HCT116 (cell line): ENCODE measurements around the gene FAM83E.

Source experiments
- ATF3 ChIP-seq: IDR thresholded peaks from 2 replicates; pipeline ENCODE4 v1.6.1; 2012
- CEBPB ChIP-seq: IDR thresholded peaks from 2 replicates; pipeline ENCODE4 v1.6.1; 2012; ENCODE audit warnings: low read depth
- MAX ChIP-seq: IDR thresholded peaks from 2 replicates; pipeline ENCODE4 v1.6.1; 2012
- POLR2A ChIP-seq: IDR thresholded peaks from 2 replicates; pipeline ENCODE4 v1.7.0; 2011; ENCODE audit warnings: borderline replicate concordance; ENCODE audit not compliant: insufficient read depth, insufficient read length; ENCODE audit errors: extremely low read depth
- ZNF274 ChIP-seq: fragments of 200-500 bp; sonication (Bioruptor generic); IDR thresholded peaks from 2 replicates; pipeline ENCODE4 v1.6.1; 2014; ENCODE audit warnings: mild to moderate bottlenecking, low read depth, low read length, inconsistent platforms
- TF ChIP-seq, protein P1 (sequence below), 3 experiments: fragments of 200-600 bp in 1 of 3; sonication (generic) in 1 of 3; IDR thresholded peaks in 2 of 3; conservative IDR thresholded peaks in 1 of 3; 2 replicates each; pipeline ENCODE4 v1.5.1; 2012 to 2017; ENCODE audit warnings: low read depth in 2 of 3, low read length in 2 of 3, antibody characterized with exemption in 1 of 3, borderline replicate concordance in 1 of 3, control low read depth in 1 of 3, mild to moderate bottlenecking in 1 of 3, mixed read lengths in 1 of 3, mixed run types in 1 of 3, moderate library complexity in 1 of 3; ENCODE audit not compliant: insufficient read depth in 1 of 3

- no peak for TF ChIP-seq CEBPB
- TF ChIP-seq POLR2A = no peak
- no peak for TF ChIP-seq ZNF274
- TF ChIP-seq, protein P1, sequence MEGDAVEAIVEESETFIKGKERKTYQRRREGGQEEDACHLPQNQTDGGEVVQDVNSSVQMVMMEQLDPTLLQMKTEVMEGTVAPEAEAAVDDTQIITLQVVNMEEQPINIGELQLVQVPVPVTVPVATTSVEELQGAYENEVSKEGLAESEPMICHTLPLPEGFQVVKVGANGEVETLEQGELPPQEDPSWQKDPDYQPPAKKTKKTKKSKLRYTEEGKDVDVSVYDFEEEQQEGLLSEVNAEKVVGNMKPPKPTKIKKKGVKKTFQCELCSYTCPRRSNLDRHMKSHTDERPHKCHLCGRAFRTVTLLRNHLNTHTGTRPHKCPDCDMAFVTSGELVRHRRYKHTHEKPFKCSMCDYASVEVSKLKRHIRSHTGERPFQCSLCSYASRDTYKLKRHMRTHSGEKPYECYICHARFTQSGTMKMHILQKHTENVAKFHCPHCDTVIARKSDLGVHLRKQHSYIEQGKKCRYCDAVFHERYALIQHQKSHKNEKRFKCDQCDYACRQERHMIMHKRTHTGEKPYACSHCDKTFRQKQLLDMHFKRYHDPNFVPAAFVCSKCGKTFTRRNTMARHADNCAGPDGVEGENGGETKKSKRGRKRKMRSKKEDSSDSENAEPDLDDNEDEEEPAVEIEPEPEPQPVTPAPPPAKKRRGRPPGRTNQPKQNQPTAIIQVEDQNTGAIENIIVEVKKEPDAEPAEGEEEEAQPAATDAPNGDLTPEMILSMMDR (IDR thresholded peaks at IDR 0.05 in 2 of 3, conservative IDR thresholded peaks at IDR 0.05 in 1 of 3; ENCODE audit: borderline replicate concordance in 1 of 3, insufficient read depth in 1 of 3, low read depth in 2 of 3, low read length in 2 of 3) = no peak
- TF ChIP-seq MAX = no peak
- TF ChIP-seq ATF3 = no peak
These were observed 19.1 kb upstream of the FAM83E start for GRCh38 chr19:48634036-48634342.
